CD4-positive, alpha-beta T cell treated with Interleukin-6 for 4 hours (primary cell): Measurements from ENCODE around the gene BUB1.
"Not testable (repeated sequence)": the region's sequence is repeated elsewhere in the genome, so short reads cannot be mapped to it uniquely, and the experiment has no call there.

Experiments used
- DNase-seq: peaks from one replicate; pipeline ENCODE4 v3.0.0-alpha.2; 2020; ENCODE audit warnings: mixed read lengths

Gene BUB1

GRCh38 chr2:110653861-110654260 is 24.0 kb downstream of the BUB1 start:
- no peak for DNase-seq

- no peak for DNase-seq
Observed at GRCh38 chr2:110650346-110650745, 27.5 kb downstream of the BUB1 start.

GRCh38 chr2:110647777-110648176 is 30.1 kb downstream of the BUB1 start:
- DNase-seq = no peak

GRCh38 chr2:110645616-110646015 is 32.2 kb downstream of the BUB1 start:
- no peak for DNase-seq

- no peak for DNase-seq
Observed at GRCh38 chr2:110644357-110644756, 33.5 kb downstream of the BUB1 start.

GRCh38 chr2:110642360-110642759 is 35.5 kb downstream of the BUB1 start:
- DNase-seq = no peak

- no peak for DNase-seq
Observed at GRCh38 chr2:110639972-110640371, 37.9 kb downstream of the BUB1 start.

GRCh38 chr2:110638952-110639695 is 38.7 kb downstream of the BUB1 start:
- DNase-seq = no peak

- no peak for DNase-seq
Observed at GRCh38 chr2:110638004-110638403, 39.9 kb downstream of the BUB1 start.

- DNase-seq = no peak
Observed at GRCh38 chr2:110637093-110637492, 40.8 kb downstream of the BUB1 start.

GRCh38 chr2:110635949-110636628 is 41.8 kb downstream of the BUB1 start:
- DNase-seq = not testable (repeated sequence)

- not testable (repeated sequence) for DNase-seq
Observed at GRCh38 chr2:110627348-110627747, 50.5 kb downstream of the BUB1 start.

GRCh38 chr2:110619326-110619939 is 58.4 kb downstream of the BUB1 start:
- not testable (repeated sequence) for DNase-seq

GRCh38 chr2:110613927-110614326 is 63.9 kb downstream of the BUB1 start:
- DNase-seq = not testable (repeated sequence)

- DNase-seq = peak; percentile 26
Observed at GRCh38 chr2:110610613-110611250, 67.1 kb downstream of the BUB1 start.

- DNase-seq = not testable (repeated sequence)
Observed at GRCh38 chr2:110609843-110610612, 67.8 kb downstream of the BUB1 start.

GRCh38 chr2:110608788-110609502 is 68.9 kb downstream of the BUB1 start:
- not testable (repeated sequence) for DNase-seq

- not testable (repeated sequence) for DNase-seq
Observed at GRCh38 chr2:110605057-110605456, 72.8 kb downstream of the BUB1 start.

GRCh38 chr2:110603917-110604591 is 73.8 kb downstream of the BUB1 start:
- not testable (repeated sequence) for DNase-seq

GRCh38 chr2:110602139-110602538 is 75.7 kb downstream of the BUB1 start:
- DNase-seq = not testable (repeated sequence)

GRCh38 chr2:110591973-110592372 is 85.9 kb downstream of the BUB1 start:
- not testable (repeated sequence) for DNase-seq
